Transverse colon (tissue), 4 donors: ENCODE results near the gene NOP16. TPM values are rescaled to one million over a fixed set of nuclear protein-coding genes. Genes with fewer than 3 reads are reported as not detected.

ENCODE experiments used
- DNase-seq: peaks from one replicate; pipeline ENCODE4 v3.0.0-alpha.2; 2019
- H3K27ac ChIP-seq, 4 donors: fragments of 200-600 bp; sonication (generic); 2 replicates each; pipeline ENCODE4 v1.5.1; 2016 to 2018; ENCODE audit warnings: inconsistent platforms in 4 of 4
- H3K27me3 ChIP-seq: fragments of 200-600 bp; sonication (generic); 2 replicates; pipeline ENCODE4 v1.5.1; 2017; ENCODE audit warnings: inconsistent platforms
- H3K36me3 ChIP-seq, 4 donors: fragments of 200-600 bp; sonication (generic); 2 replicates each; pipeline ENCODE4 v1.5.1; 2017 to 2019; ENCODE audit warnings: inconsistent platforms in 4 of 4
- H3K4me1 ChIP-seq, 4 donors: fragments of 200-600 bp; sonication (generic); 2 replicates each; pipeline ENCODE4 v1.5.1; 2017 to 2020; ENCODE audit warnings: inconsistent platforms in 4 of 4
- H3K4me3 ChIP-seq, 4 donors: fragments of 200-600 bp; sonication (generic); 1 replicate in 1 of 4; 2 replicates in 3 of 4; pipeline versions ENCODE4 v1.5.1 to v1.6.1; 2017 to 2019; ENCODE audit warnings: inconsistent platforms in 4 of 4
- H3K9me3 ChIP-seq, 2 donors: fragments of 200-600 bp; sonication (generic); 2 replicates each; pipeline ENCODE4 v1.5.1; 2017 to 2019; ENCODE audit warnings: inconsistent platforms in 2 of 2
- EP300 ChIP-seq: sonication (generic); formaldehyde crosslinking; IDR thresholded peaks from one replicate; pipeline ENCODE4 v1.6.1; 2017; ENCODE audit warnings: antibody characterized with exemption, low read depth
- POLR2A ChIP-seq: fragments of 450-650 bp; IDR thresholded peaks from one replicate; pipeline ENCODE4 v1.6.1; 2016; ENCODE audit warnings: antibody characterized with exemption, mild to moderate bottlenecking, moderate library complexity
- POLR2AphosphoS5 ChIP-seq, 3 donors: sonication (generic); formaldehyde crosslinking; IDR thresholded peaks; one replicate each; pipeline ENCODE4 v1.6.1; 2016; ENCODE audit warnings: antibody characterized with exemption in 3 of 3
- WGBS, 2 donors: methylation state at CpG; one replicate each; pipeline ENCODE4 v1.1.5; 2018; ENCODE audit warnings: low coverage in 1 of 2; 5-methylcytosine and 5-hydroxymethylcytosine counted together
- in situ Hi-C, 4 donors: fragments of 200-750 bp; cut with MboI; loops; one replicate each; pipeline versions ENCODE4 v1.15.0 to v1.15.1; 2017; ENCODE audit warnings: low sequenced_read_pairs in 3 of 4, low pct_ligation_motif_present in 1 of 4, low pct_unique_long_range_greater_than_20kb in 1 of 4
- intact Hi-C: fragments of 100-400 bp; cut with DNase I; formaldehyde crosslinking; loops from one replicate; pipeline ENCODE4 v1.15.1; 2023; ENCODE audit warnings: low total_unique reads
- total RNA-seq, 4 donors: library from RNA; depleted of rRNA; stranded (reverse); fragments of >200 nt; gene quantifications; one replicate each; pipeline ENCODE4 v1.1.0, GENCODE V29; 2016
- TF ChIP-seq, protein P1 (sequence below), 5 experiments: fragments of 200-600 bp in 3 of 5; fragments of 450-650 bp in 2 of 5; sonication (generic) in 3 of 5; IDR thresholded peaks; 1 replicate in 2 of 5; 2 replicates in 3 of 5; pipeline ENCODE4 v1.5.1; 2016 to 2017; ENCODE audit warnings: antibody characterized with exemption in 5 of 5, inconsistent platforms in 3 of 5, mild to moderate bottlenecking in 2 of 5, moderate library complexity in 1 of 5

The NOP16 gene
- total RNA-seq, 4 donors from 2014 or later: 1.8 to 12.7 (median 8.5) TPM

DNA sequence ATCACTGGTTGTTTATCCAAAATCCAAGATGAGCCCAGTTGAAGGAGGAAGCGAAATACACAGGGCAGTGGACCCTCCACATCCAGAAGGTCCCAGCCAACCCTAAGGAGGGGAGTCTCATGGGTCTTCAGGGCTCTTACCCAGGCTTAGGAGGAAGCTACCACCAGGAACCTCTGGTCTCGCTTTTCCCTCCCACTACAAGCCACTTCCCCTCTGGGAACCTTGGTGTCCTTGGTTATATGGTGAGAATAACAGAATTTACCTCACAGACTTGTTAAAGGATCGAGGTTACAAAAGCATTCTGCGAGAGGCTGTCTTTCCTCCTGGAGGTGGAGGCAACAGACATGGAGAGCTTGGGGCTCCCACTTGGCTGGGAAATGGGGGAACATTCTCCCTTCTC lies 3.6 kb upstream of the NOP16 start:
- no peak for DNase-seq
- Histone ChIP-seq H3K4me1 (peaks cover 0 to 23% (median 15%) of the 10 kb centered on the region in 4 donors), H3K9me3 (no peaks in the 10 kb centered on the region), H3K36me3 (peaks cover 0 to 10% (median 0%) of the 10 kb centered on the region in 4 donors), H3K27me3 (no peaks in the 10 kb centered on the region), H3K27ac (peak overlapping the region in 1 of 4 donors; percentile 23), H3K4me3 (no peak overlapping the region)
- intact Hi-C loops: no loop called here
- WGBS, 2 donors: 90% methylated on average over 4 of the region's 4 CpGs; no CpG with 5 or more reads in 1 of the 2 donors
- no peak for TF ChIP-seq POLR2A
- TF ChIP-seq POLR2AphosphoS5 (IDR thresholded peaks at IDR 0.05): no peak
- no peak for TF ChIP-seq EP300
- TF ChIP-seq, protein P1, sequence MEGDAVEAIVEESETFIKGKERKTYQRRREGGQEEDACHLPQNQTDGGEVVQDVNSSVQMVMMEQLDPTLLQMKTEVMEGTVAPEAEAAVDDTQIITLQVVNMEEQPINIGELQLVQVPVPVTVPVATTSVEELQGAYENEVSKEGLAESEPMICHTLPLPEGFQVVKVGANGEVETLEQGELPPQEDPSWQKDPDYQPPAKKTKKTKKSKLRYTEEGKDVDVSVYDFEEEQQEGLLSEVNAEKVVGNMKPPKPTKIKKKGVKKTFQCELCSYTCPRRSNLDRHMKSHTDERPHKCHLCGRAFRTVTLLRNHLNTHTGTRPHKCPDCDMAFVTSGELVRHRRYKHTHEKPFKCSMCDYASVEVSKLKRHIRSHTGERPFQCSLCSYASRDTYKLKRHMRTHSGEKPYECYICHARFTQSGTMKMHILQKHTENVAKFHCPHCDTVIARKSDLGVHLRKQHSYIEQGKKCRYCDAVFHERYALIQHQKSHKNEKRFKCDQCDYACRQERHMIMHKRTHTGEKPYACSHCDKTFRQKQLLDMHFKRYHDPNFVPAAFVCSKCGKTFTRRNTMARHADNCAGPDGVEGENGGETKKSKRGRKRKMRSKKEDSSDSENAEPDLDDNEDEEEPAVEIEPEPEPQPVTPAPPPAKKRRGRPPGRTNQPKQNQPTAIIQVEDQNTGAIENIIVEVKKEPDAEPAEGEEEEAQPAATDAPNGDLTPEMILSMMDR (IDR thresholded peaks at IDR 0.05): no peak
- in situ Hi-C loops: no loop called here

GRCh38 chr5:176391479-176391878 lies 3.1 kb upstream of the NOP16 start:
- no peak for DNase-seq
- in situ Hi-C loops: no loop called here
- peaks cover 0 to 10% (median 0%) of the 10 kb centered on the region in 4 donors for H3K36me3 ChIP-seq

GRCh38 chr5:176389135-176390123 lies 1.0 kb upstream of the NOP16 start:
- H3K4me1 ChIP-seq: peaks cover 0 to 30% (median 18%) of the 10 kb centered on the region in 4 donors
- H3K9me3 ChIP-seq: no peaks in the 10 kb centered on the region
- intact Hi-C loops (no loop called here), in situ Hi-C loops (no loop called here)
- no peak for DNase-seq
- WGBS, 2 donors: 0 to 26% methylated on average over 1 to 41 of the region's 41 CpGs
- TF ChIP-seq POLR2A: peak; percentile 96
- peak; percentile 78 to 96 (median 95) for TF ChIP-seq POLR2AphosphoS5 (IDR thresholded peaks at IDR 0.05)
- no peak for TF ChIP-seq EP300
- peak overlapping the region; percentile 43 to 73 (median 66) for H3K4me3 ChIP-seq
- no peaks in the 10 kb centered on the region for H3K27me3 ChIP-seq
- peak overlapping the region; percentile 92 to 98 (median 96) for H3K27ac ChIP-seq
- H3K36me3 ChIP-seq: peaks cover 0 to 16% (median 5%) of the 10 kb centered on the region in 4 donors

More at GRCh38 chr5:176391479-176391878, 3.1 kb upstream of the NOP16 start:
- H3K4me1 ChIP-seq: peaks cover 0 to 28% (median 18%) of the 10 kb centered on the region in 4 donors
- TF ChIP-seq, protein P1 (IDR thresholded peaks at IDR 0.05): no peak
- no peak for TF ChIP-seq POLR2AphosphoS5 (IDR thresholded peaks at IDR 0.05)
- no peak for TF ChIP-seq EP300
- TF ChIP-seq POLR2A: no peak
- no peaks in the 10 kb centered on the region for H3K27me3 ChIP-seq
- WGBS, 2 donors: 90 to 100% methylated on average over 1 to 4 of the region's 4 CpGs
- no peak overlapping the region for H3K27ac ChIP-seq
- H3K9me3 ChIP-seq: no peaks in the 10 kb centered on the region
- no peak overlapping the region for H3K4me3 ChIP-seq
- intact Hi-C loops: no loop called here

- Histone ChIP-seq H3K4me1 (peaks cover 0 to 30% (median 18%) of the 10 kb centered on the region in 4 donors), H3K4me3 (peak overlapping the region; percentile 60 to 78 (median 72)), H3K27ac (peak overlapping the region; percentile 92 to 98 (median 96)), H3K9me3 (no peaks in the 10 kb centered on the region), H3K27me3 (no peaks in the 10 kb centered on the region), H3K36me3 (peaks cover 0 to 24% (median 10%) of the 10 kb centered on the region in 4 donors)
- intact Hi-C loops (no loop called here), in situ Hi-C loops (no loop called here)
- TF ChIP-seq POLR2AphosphoS5 (IDR thresholded peaks at IDR 0.05) (no peak), EP300 (no peak), POLR2A (no peak)
- TF ChIP-seq, protein P1 (IDR thresholded peaks at IDR 0.05): no peak
- 0 to 1% methylated on average over 4 to 20 of the region's 29 CpGs for WGBS, 2 donors
- no peak for DNase-seq
Observed at GRCh38 chr5:176388003-176388443, 375 bp downstream of the NOP16 start.
